HG02642 (cell line): ENCODE results near the gene SFMBT2.

Experiments
- ATAC-seq: cut with Tn5 transposase; IDR thresholded peaks from one replicate; pipeline ENCODE4 v1.9.1; 2021; ENCODE audit warnings: mild to moderate bottlenecking; ENCODE audit not compliant: unreplicated experiment, poor library complexity

SFMBT2 gene

GRCh38 chr10:7277867-7278266 is 133.0 kb downstream of the SFMBT2 start:
- no peak for ATAC-seq

DNA sequence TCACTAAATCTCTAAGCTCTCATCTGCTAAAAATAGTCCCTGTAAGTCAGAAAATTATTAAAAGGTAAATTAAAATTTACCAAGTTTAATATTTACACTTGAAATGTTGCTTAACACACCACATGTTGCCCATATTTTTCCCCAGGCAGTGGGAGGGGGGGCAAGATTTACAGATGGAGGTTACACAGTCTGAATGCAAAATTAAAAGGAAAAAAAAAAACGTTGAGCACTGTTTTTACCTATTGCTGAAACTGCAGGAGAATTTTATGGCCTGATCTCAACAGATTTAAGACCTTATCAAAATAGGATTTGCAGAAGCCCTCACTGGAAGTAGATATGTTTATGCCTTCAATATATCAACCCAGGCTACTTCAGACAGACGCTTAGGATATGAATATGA is 133.4 kb downstream of the SFMBT2 start:
- no peak for ATAC-seq

GRCh38 chr10:7275761-7276440 is 134.9 kb downstream of the SFMBT2 start:
- ATAC-seq = no peak

DNA sequence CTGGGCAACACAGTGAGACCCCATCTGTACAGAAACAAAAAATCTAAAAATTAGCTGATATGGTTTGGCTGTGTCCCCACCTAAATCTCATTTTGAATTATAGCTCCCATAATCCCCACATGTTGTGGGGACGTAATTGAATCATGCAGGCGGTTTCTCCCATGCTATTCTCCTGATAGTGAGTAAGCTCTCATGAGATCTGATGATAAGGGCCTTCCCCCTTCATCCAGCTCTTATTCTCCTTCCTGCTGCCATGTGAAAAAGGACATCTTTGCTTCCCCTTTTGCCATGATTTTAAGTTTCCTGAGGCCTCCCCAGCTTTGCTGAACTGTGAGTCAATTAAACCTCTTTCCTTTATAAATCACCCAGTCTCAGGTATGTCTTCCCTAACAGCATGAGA is 136.5 kb downstream of the SFMBT2 start:
- ATAC-seq = no peak

GRCh38 chr10:7272008-7272407 is 138.8 kb downstream of the SFMBT2 start:
- ATAC-seq = no peak

DNA sequence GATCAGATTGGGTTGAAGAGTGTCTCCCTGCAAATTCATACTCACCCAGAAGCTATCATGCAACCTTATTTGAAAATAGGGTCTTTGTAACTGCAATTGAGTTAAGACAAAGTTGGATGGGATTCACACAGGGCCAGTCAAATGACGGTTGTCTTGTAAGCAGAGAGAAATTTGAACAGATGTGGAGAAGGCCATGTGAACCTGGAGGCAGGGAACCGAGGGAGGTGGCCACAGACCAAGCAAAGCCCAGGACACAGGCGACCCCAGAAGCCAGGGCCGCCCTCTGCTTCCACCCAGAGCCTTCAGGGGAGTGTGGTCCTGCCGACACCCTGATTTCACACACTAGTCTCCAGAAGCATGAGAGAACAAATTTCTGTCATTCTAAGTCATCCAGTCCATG is 140.8 kb downstream of the SFMBT2 start:
- ATAC-seq = no peak

- ATAC-seq = no peak
Observed at GRCh38 chr10:7267142-7267541, 143.7 kb downstream of the SFMBT2 start.

GRCh38 chr10:7265396-7266123 is 145.3 kb downstream of the SFMBT2 start:
- ATAC-seq = no peak

GRCh38 chr10:7264313-7264756 is 146.5 kb downstream of the SFMBT2 start:
- no peak for ATAC-seq

DNA sequence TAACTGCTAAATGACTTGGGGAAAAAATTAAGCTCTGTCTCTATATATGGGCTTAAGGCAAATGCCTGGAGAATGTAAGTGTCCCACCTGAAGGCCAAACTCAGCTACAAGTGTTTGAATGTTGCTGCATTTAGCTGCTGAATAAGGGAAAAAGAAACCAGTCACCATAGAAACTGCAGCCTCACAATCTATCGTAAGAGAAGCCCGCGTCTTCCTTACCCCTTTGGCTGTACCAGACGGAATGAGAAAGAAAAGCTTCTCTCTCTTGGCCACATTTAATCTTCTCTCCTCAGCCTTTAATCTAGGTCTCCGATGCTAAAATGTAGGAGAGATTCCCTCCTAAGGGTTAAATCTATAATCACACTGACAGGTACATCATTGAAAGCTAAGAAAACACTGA is 147.2 kb downstream of the SFMBT2 start:
- no peak for ATAC-seq

GRCh38 chr10:7261351-7261750 is 149.5 kb downstream of the SFMBT2 start:
- ATAC-seq = no peak

GRCh38 chr10:7260912-7261311 is 149.9 kb downstream of the SFMBT2 start:
- no peak for ATAC-seq

GRCh38 chr10:7260412-7260900 is 150.4 kb downstream of the SFMBT2 start:
- ATAC-seq = peak; percentile 73

DNA sequence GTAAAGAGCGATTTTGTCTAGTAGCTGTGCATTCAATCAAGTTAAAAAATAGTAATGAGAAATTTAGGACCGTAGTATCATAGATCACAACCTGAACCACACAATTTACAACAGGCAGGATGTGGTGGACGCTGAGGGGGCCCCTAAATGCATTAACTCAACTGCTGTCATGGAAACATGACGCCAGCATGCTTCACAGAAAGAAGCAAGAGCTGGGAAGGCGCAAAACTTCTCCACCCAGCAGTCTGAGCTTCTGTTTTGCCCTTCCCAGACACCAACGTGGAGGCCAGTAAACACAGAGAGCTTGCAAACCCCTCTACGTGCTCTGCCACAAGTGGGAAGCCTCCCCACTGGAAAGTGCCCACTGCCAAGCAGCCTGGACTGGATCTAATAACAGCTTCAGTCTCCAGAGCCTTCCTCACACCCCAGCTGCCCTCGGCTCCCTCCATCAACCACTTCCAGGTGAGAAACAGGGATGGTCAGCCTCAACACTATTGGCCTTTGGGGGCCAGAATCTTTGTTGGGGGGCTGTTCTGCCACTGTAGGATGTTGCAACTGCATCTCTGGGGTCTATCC is 151.8 kb downstream of the SFMBT2 start:
- peak; percentile 51 for ATAC-seq

DNA sequence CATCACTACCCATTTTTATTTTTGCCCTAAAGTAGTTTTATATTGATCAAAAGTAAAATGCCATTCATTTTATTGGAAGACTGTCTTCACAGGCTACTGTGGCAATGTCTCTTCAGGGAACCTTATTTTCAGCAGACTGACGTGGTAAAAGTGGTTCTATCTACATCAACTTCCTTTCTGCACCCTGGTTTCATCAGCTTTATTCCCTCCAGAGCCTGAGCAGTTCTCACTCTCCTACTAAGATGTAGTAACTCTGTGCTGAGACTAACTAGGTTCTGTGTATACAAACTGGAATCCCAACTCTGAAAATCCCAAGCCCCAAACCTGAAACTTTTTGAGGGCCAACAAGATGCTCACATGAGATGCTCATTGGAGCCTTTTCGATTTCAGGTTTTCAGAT is 155.3 kb downstream of the SFMBT2 start:
- ATAC-seq = no peak

DNA sequence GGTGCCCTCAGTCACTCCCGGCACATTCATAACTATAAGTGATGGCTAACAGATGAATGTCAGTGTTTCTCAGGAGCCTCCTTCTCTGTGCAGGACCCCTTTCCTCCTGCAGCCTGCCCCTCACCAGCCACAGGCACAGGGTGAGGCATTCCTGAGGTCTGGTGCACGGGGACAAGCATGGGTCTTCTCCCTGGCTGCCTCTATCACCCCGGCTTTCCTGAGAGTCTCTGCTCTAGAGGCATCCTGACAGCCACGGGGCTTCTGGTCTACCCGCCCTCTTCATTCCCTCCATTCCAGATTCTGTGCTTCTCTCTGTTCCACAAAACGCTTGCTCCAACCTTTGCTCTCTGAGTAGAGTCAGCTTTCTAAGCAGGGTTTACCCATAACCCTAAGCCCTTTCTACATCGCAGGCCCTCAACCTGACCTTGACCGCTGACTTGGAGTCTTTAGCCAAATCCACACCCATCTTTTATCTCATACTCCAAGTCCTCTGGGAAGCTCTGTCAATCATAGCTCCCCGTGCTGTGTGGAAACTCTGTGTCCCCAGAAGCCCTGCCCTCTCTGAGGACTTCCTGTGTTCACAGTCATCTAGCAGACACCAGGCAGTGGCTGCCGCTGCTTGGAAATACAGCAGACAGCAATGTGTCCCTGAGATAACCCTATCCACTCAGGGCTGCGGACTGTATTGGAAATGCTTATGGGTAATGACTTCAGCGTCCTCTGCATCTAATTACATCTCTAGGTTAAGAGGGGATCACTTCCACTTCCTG is 159.0 kb downstream of the SFMBT2 start:
- no peak for ATAC-seq

- no peak for ATAC-seq
Observed at GRCh38 chr10:7250236-7250635, 160.6 kb downstream of the SFMBT2 start.

GRCh38 chr10:7248585-7249164 is 162.2 kb downstream of the SFMBT2 start:
- no peak for ATAC-seq

GRCh38 chr10:7248148-7248547 is 162.7 kb downstream of the SFMBT2 start:
- ATAC-seq = no peak

DNA sequence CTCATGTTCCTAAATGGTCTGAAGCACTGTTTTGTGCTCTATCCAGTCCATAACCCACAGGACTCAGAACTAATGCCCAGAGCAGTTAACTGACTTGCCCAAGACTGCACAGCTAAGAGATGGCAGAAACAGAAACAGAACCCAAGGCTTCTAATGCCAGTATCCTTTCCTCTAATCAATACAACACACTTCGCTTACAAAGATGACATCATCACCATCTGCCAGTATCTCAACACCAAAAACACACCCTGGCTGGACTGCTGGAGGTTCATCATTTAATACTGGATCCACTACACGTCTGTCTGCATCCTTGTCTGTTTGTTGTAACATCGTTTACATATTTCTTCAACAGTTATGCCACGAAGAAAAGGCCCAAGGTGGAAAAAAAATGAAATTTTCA is 165.3 kb downstream of the SFMBT2 start:
- ATAC-seq = no peak
